Measurements from ENCODE around the gene OTOP1.
"Not testable (repeated sequence)": the region's sequence is repeated elsewhere in the genome, so short reads cannot be mapped to it uniquely, and the experiment has no call there.

OTOP1 gene

GRCh38 chr4:4226606-4227438, at the start of gene OTOP1:
Gene OTOP1, minus strand, starts transcription at chr4:4226929. Its CDS starts 65 bp downstream, at chr4:4226864.
- Mint-ChIP-seq H3K4me1 (ENCODE audit: low read depth) (peaks cover 2% of the 10 kb centered on the region), H3K9me3 (no peaks in the 10 kb centered on the region), H3K36me3 (ENCODE audit: low read depth) (peaks cover 7% of the 10 kb centered on the region), H3K27ac (no peak within 1 kb of the TSS), H3K27me3 (ENCODE audit: low read depth) (peaks cover 52% of the 10 kb centered on the region), H3K4me3 (no peak within 1 kb of the TSS)
- DNase-seq (ENCODE audit: low spot score): no peak

- H3K36me3 Mint-ChIP-seq (ENCODE audit: low read depth): peaks cover 50% of the 10 kb centered on the region
Measured at GRCh38 chr4:4274226-4274625, 47.5 kb upstream of the OTOP1 start.

GRCh38 chr4:4271912-4272311, 45.2 kb upstream of the OTOP1 start:
- no peak overlapping the region for H3K4me3 Mint-ChIP-seq
- H3K36me3 Mint-ChIP-seq (ENCODE audit: low read depth): peaks cover 54% of the 10 kb centered on the region
- no peak for DNase-seq (ENCODE audit: low spot score)
- H3K27me3 Mint-ChIP-seq (ENCODE audit: low read depth): no peaks in the 10 kb centered on the region
- H3K4me1 Mint-ChIP-seq (ENCODE audit: low read depth): peaks cover 8% of the 10 kb centered on the region
- peak overlapping the region; percentile 8 for H3K27ac Mint-ChIP-seq
- H3K9me3 Mint-ChIP-seq: no peaks in the 10 kb centered on the region

More at GRCh38 chr4:4274226-4274625, 47.5 kb upstream of the OTOP1 start:
- H3K4me3 Mint-ChIP-seq: no peak overlapping the region
- H3K27me3 Mint-ChIP-seq (ENCODE audit: low read depth): no peaks in the 10 kb centered on the region
- peaks cover 4% of the 10 kb centered on the region for H3K4me1 Mint-ChIP-seq (ENCODE audit: low read depth)
- no peak overlapping the region for H3K27ac Mint-ChIP-seq
- H3K9me3 Mint-ChIP-seq: no peaks in the 10 kb centered on the region
- DNase-seq (ENCODE audit: low spot score): no peak

- Mint-ChIP-seq H3K4me3 (no peak overlapping the region), H3K9me3 (no peaks in the 10 kb centered on the region), H3K36me3 (ENCODE audit: low read depth) (peaks cover 53% of the 10 kb centered on the region), H3K27ac (peak overlapping the region; percentile 67), H3K4me1 (ENCODE audit: low read depth) (peaks cover 8% of the 10 kb centered on the region), H3K27me3 (ENCODE audit: low read depth) (no peaks in the 10 kb centered on the region)
- DNase-seq (ENCODE audit: low spot score): no peak
Measured at GRCh38 chr4:4270529-4270928, 43.8 kb upstream of the OTOP1 start.

GRCh38 chr4:4269856-4270255, 43.1 kb upstream of the OTOP1 start:
- H3K4me3 Mint-ChIP-seq: peak overlapping the region; percentile 6
- H3K27me3 Mint-ChIP-seq (ENCODE audit: low read depth): no peaks in the 10 kb centered on the region
- peak overlapping the region; percentile 73 for H3K27ac Mint-ChIP-seq
- peaks cover 8% of the 10 kb centered on the region for H3K4me1 Mint-ChIP-seq (ENCODE audit: low read depth)
- no peak for DNase-seq (ENCODE audit: low spot score)
- peaks cover 53% of the 10 kb centered on the region for H3K36me3 Mint-ChIP-seq (ENCODE audit: low read depth)
- no peaks in the 10 kb centered on the region for H3K9me3 Mint-ChIP-seq

- no peaks in the 10 kb centered on the region for H3K9me3 Mint-ChIP-seq
Measured at GRCh38 chr4:4269331-4269731, 42.6 kb upstream of the OTOP1 start.

GRCh38 chr4:4268776-4269175, 42.0 kb upstream of the OTOP1 start:
- no peaks in the 10 kb centered on the region for H3K9me3 Mint-ChIP-seq
- H3K4me1 Mint-ChIP-seq (ENCODE audit: low read depth): peaks cover 8% of the 10 kb centered on the region
- no peaks in the 10 kb centered on the region for H3K27me3 Mint-ChIP-seq (ENCODE audit: low read depth)
- H3K36me3 Mint-ChIP-seq (ENCODE audit: low read depth): peaks cover 44% of the 10 kb centered on the region
- DNase-seq (ENCODE audit: low spot score): no peak
- H3K27ac Mint-ChIP-seq: peak overlapping the region; percentile 79
- no peak overlapping the region for H3K4me3 Mint-ChIP-seq

More at GRCh38 chr4:4269331-4269731, 42.6 kb upstream of the OTOP1 start:
- Mint-ChIP-seq H3K4me3 (peak overlapping the region; percentile 6), H3K4me1 (ENCODE audit: low read depth) (peaks cover 8% of the 10 kb centered on the region), H3K27me3 (ENCODE audit: low read depth) (no peaks in the 10 kb centered on the region), H3K27ac (peak overlapping the region; percentile 73), H3K36me3 (ENCODE audit: low read depth) (peaks cover 48% of the 10 kb centered on the region)
- no peak for DNase-seq (ENCODE audit: low spot score)

- Mint-ChIP-seq H3K9me3 (no peaks in the 10 kb centered on the region), H3K27me3 (ENCODE audit: low read depth) (no peaks in the 10 kb centered on the region), H3K27ac (no peak overlapping the region), H3K36me3 (ENCODE audit: low read depth) (peaks cover 42% of the 10 kb centered on the region), H3K4me3 (no peak overlapping the region), H3K4me1 (ENCODE audit: low read depth) (peaks cover 8% of the 10 kb centered on the region)
- no peak for DNase-seq (ENCODE audit: low spot score)
Measured at GRCh38 chr4:4267981-4268380, 41.3 kb upstream of the OTOP1 start.

GRCh38 chr4:4260185-4260751, 33.5 kb upstream of the OTOP1 start:
- no peaks in the 10 kb centered on the region for H3K9me3 Mint-ChIP-seq
- peaks cover 2% of the 10 kb centered on the region for H3K27me3 Mint-ChIP-seq (ENCODE audit: low read depth)
- H3K36me3 Mint-ChIP-seq (ENCODE audit: low read depth): no peaks in the 10 kb centered on the region
- no peak overlapping the region for H3K4me3 Mint-ChIP-seq
- H3K27ac Mint-ChIP-seq: no peak overlapping the region
- no peak for DNase-seq (ENCODE audit: low spot score)
- H3K4me1 Mint-ChIP-seq (ENCODE audit: low read depth): no peaks in the 10 kb centered on the region

- no peaks in the 10 kb centered on the region for H3K36me3 Mint-ChIP-seq (ENCODE audit: low read depth)
- DNase-seq (ENCODE audit: low spot score): no peak
- peaks cover 2% of the 10 kb centered on the region for H3K27me3 Mint-ChIP-seq (ENCODE audit: low read depth)
- H3K4me3 Mint-ChIP-seq: no peak overlapping the region
- no peaks in the 10 kb centered on the region for H3K9me3 Mint-ChIP-seq
- H3K27ac Mint-ChIP-seq: no peak overlapping the region
- no peaks in the 10 kb centered on the region for H3K4me1 Mint-ChIP-seq (ENCODE audit: low read depth)
Measured at GRCh38 chr4:4259484-4260100, 32.9 kb upstream of the OTOP1 start.

GRCh38 chr4:4257705-4258104, 31.0 kb upstream of the OTOP1 start:
- H3K36me3 Mint-ChIP-seq (ENCODE audit: low read depth); DNase-seq (ENCODE audit: low spot score); H3K4me3 Mint-ChIP-seq; H3K4me1 Mint-ChIP-seq (ENCODE audit: low read depth); H3K27ac Mint-ChIP-seq; H3K9me3 Mint-ChIP-seq; H3K27me3 Mint-ChIP-seq (ENCODE audit: low read depth): not testable (repeated sequence)

GRCh38 chr4:4256799-4257198, 30.1 kb upstream of the OTOP1 start:
- no peak for DNase-seq (ENCODE audit: low spot score)
- H3K9me3 Mint-ChIP-seq: no peaks in the 10 kb centered on the region
- no peak overlapping the region for H3K27ac Mint-ChIP-seq
- no peaks in the 10 kb centered on the region for H3K36me3 Mint-ChIP-seq (ENCODE audit: low read depth)
- peaks cover 2% of the 10 kb centered on the region for H3K27me3 Mint-ChIP-seq (ENCODE audit: low read depth)
- H3K4me1 Mint-ChIP-seq (ENCODE audit: low read depth): no peaks in the 10 kb centered on the region
- no peak overlapping the region for H3K4me3 Mint-ChIP-seq

GRCh38 chr4:4254666-4255065, 27.9 kb upstream of the OTOP1 start:
- H3K27me3 Mint-ChIP-seq (ENCODE audit: low read depth): peaks cover 2% of the 10 kb centered on the region
- H3K27ac Mint-ChIP-seq: no peak overlapping the region
- no peaks in the 10 kb centered on the region for H3K9me3 Mint-ChIP-seq
- H3K4me1 Mint-ChIP-seq (ENCODE audit: low read depth): no peaks in the 10 kb centered on the region
- no peak overlapping the region for H3K4me3 Mint-ChIP-seq
- H3K36me3 Mint-ChIP-seq (ENCODE audit: low read depth): no peaks in the 10 kb centered on the region
- no peak for DNase-seq (ENCODE audit: low spot score)

GRCh38 chr4:4254199-4254598, 27.5 kb upstream of the OTOP1 start:
- Mint-ChIP-seq H3K4me1 (ENCODE audit: low read depth) (no peaks in the 10 kb centered on the region), H3K36me3 (ENCODE audit: low read depth) (no peaks in the 10 kb centered on the region), H3K4me3 (no peak overlapping the region), H3K27ac (no peak overlapping the region), H3K27me3 (ENCODE audit: low read depth) (peaks cover 2% of the 10 kb centered on the region), H3K9me3 (no peaks in the 10 kb centered on the region)
- no peak for DNase-seq (ENCODE audit: low spot score)
